RPMI7951 (cell line): ENCODE measurements around the gene JAZF1. TPM values are rescaled to one million over a fixed set of nuclear protein-coding genes. Genes with fewer than 3 reads are reported as not detected.

Experiments
- DNase-seq: peaks from one replicate; pipeline ENCODE4 v3.0.0-alpha.2; 2012; ENCODE audit warnings: low read depth
- total RNA-seq: library from RNA; depleted of rRNA; stranded (reverse); fragments of >200 nt; shearing (Covaris generic); gene quantifications from 2 replicates; pipeline ENCODE4 v1.2.3, GENCODE V29; 2014

Gene JAZF1
- total RNA-seq, 1 experiment from 2014 or later = 11.3 TPM

DNA sequence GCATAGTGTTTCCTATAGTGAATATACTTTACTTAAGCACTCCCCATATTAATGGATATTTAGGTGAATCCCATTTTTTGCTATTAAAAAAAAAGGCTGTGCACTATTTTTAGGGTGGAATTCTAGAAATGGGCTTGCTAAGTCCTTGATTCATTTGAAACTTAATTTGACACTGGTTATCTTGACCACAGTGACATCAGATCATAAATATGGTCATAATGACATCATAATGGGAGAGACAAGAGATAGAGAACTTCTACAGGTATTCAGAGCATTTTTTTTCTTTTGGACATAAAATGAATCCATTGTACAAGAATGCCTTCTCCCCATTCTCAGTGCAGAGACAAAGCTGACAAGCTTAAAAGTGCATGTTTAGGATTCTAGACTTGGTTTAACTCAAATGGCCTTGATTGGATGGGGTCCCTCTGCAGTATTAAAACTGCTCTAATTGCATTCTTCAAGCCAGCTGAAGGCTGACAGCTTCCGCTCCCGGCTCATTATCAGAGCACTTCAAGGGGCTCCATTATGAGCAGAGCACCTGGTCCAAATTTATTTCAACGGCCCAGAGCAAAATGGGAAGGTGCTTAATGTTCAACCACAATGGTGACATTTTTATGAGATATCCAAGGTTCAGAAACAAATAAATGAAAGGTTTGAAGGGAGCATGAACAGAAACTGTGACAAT, 104.8 kb downstream of the JAZF1 start:
- no peak for DNase-seq

DNA sequence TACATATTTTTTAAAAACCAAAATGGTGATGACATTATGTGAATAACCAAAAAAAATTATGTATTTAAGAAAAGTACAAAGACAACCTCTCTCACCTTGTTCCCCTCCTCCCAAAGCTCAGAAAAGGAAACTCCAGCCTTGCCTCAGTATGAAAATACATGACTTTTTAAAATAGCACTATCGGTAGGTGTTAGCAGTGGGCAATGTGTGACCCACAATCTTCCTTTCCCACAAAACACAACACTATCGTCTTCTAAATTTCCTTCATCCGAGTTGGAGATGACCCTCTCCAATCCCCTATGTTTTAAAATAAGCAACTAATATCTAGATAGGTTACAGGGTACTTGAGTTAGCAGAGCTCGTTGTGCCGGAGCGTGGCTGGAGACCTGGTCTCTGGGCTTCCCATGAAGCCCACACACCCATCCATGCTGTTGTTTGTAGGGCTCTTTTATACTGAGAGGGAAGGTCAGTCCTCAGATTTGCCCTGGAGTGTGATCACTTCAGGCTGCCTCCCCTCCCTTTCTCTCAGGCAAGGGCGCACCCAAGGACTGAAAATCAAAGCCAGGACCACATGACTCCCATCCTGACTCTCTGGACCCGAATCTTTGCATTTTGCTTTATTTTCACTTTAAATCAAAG, 107.6 kb downstream of the JAZF1 start:
- DNase-seq = no peak

GRCh38 chr7:28071570-28071969, 109.0 kb downstream of the JAZF1 start:
- no peak for DNase-seq

- no peak for DNase-seq
Observed at GRCh38 chr7:28070297-28071055, 110.1 kb downstream of the JAZF1 start.

- peak; percentile 57 for DNase-seq
Observed at GRCh38 chr7:28069807-28070206, 110.8 kb downstream of the JAZF1 start.

DNA sequence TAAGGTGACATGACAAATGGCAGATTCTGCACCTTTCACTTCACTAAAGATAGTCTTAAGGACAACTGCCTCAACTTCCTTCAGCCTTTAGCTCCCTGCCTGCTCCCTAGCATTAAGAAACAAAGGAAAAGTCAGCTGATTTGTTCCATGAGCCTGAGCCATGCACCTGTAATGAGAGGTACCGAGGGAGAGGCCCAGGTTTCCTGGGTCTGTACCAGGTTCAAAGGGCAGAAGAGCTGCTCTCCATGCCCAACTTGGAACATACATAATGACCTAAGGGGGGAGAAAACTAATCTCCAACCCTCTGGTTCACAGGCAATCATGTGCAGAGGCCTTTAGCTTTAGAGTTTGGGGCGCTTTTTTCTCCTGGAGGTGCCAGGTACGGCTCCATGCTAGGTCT, 111.2 kb downstream of the JAZF1 start:
- DNase-seq = no peak

- DNase-seq = peak; percentile 43
Observed at GRCh38 chr7:28068811-28069216, 111.8 kb downstream of the JAZF1 start.

GRCh38 chr7:28067171-28067570, 113.4 kb downstream of the JAZF1 start:
- DNase-seq = peak; percentile 37

DNA sequence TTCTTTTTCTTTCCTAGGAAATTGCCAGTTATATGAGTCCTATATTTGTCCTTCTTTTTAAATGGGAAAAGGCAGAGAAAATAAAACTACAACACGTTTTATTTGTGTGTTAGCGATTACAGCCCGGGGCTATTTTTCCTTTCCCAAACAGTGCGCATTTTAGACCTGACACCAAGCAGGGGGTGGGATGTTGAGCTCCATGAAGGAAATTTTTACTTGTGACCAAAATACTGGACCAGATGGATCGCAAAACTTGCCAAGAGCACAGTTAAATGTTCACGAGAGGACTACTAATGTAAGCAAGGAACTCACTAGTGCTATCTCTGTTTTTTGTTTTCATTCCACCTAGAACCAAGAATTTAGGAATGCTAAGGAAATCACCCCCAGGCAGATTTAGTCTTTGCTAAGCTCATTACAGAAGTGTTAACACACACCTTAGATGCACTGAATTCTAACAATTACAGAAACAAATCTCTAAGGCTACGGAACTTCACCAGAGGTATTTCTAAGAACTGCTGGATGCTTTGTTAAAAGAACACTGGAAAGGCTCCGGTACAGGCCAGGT, 114.8 kb downstream of the JAZF1 start:
- DNase-seq = peak; percentile 69

GRCh38 chr7:28065308-28065707, 115.3 kb downstream of the JAZF1 start:
- DNase-seq = peak; percentile 38

GRCh38 chr7:28064437-28064836, 116.2 kb downstream of the JAZF1 start:
- no peak for DNase-seq

- DNase-seq = peak; percentile 86
Observed at GRCh38 chr7:28062197-28062991, 118.2 kb downstream of the JAZF1 start.

- no peak for DNase-seq
Observed at GRCh38 chr7:28061824-28062196, 118.8 kb downstream of the JAZF1 start.

DNA sequence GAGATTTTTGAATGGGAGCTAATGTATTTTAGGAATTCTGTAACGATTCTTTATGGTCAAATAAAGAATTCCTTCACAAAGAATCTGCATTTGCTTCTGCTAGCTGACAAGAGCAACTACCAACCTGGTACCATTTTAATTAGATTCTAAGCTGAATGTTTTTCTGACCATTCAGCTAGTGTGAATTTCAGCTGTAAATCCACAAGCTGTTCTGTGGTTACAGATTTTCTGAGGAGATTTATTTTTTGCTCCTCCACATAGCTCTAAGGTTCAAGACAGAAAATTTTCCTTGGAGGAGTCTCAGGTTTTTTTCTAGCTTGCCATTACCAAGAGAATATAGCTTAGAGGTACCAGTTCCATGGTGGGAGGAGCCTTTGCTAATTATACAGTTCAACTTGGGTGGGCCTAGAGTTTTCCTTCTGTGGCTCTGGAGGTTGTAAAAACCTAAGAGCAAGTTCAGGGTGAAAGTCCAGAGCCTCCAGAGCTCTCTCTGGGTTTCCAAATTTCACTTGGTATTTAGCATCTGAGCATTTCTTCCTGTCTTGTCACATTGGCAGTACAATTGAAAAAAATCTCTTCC, 120.1 kb downstream of the JAZF1 start:
- no peak for DNase-seq

GRCh38 chr7:28055161-28055544, 125.4 kb downstream of the JAZF1 start:
- DNase-seq = peak; percentile 70

GRCh38 chr7:28054531-28055160, 125.9 kb downstream of the JAZF1 start:
- DNase-seq = peak; percentile 66

- DNase-seq = peak; percentile 79
Observed at GRCh38 chr7:28052933-28053332, 127.7 kb downstream of the JAZF1 start.

DNA sequence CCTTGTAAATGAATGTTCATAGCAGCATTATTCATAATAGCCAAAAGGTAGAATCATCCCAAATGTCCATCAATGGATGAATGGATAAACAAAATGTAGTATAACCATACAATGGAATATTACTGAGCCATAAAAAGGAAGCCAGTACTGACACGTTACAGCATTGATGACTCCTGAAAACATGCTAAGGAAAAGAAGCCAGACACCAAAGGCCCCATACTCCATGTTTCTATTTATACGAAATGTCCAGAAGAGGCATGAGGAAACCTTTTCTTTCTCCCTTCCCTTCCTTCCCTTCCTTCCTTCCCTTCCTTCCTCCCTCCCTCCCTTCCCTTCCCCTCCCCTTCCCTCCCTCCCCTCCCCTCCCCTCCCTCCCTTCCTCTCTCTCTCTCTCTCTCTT, 131.9 kb downstream of the JAZF1 start:
- no peak for DNase-seq

DNA sequence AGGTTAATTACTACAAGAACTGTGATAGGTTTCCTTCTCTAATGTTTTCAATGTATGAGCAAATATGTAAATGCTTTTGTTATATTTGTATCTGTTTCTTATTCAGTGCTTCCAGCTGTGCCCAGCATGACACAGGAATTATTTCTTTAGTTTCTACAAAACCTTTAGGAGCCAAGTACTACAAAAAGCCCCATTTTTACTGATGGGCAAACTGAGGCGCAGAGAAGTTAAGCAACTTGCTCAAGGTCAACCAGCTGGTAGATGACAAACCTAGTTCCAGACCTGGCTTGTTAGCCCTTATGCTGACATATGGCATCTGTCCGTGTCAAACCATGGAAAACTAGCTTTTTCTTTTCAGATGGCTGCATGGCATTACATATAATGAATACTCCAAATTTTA, 134.6 kb downstream of the JAZF1 start:
- DNase-seq = no peak

DNA sequence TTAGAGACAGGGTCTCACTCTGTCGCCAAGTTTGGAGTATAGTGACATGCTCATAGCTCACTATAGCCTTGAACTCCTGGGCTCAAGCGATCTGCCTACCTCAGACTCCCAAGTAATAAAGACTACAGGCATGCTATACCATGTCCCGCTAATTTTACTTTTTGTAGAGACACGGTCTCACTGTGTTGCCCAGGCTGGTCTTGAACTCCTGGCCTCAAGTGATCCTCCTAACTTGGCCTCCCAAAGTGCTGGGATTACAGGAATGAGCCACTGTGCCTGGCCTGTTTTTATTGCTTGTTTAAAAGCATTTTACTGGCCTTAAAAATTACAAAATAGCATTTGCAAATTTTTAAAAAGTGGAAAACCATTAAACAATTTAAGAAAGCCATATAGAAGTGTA, 135.0 kb downstream of the JAZF1 start:
- DNase-seq = no peak

DNA sequence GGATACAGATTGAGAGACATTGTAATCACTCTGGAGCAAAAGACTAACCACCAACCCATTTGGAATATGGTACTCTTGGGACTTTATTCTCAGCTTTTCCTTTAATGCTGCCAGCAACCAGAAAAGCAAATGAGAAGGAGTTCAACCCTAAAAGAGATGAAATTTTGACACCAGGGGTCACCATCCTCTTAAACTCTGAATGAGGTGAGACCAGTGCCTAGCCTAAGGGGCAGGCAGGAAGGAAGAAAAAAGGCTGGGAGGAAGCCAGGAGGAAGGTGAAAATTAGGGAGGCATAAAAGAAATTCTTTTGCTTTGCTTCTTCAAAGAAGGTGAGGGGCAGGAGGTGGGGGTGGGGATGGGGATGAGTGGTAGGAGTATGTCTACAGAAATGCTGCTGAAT, 135.8 kb downstream of the JAZF1 start:
- no peak for DNase-seq
